Cardiac fibroblast (primary cell): ENCODE measurements around the gene KRT3.
A peak's percentile ranks its signal among the peaks of the same experiment; 100 is the strongest.

Experiments
- DNase-seq, 2 donors: peaks; one replicate each; pipeline versions ENCODE4 v3.0.0 to v3.0.0-alpha.2; 2010; ENCODE audit warnings: low read depth in 2 of 2
- H3K4me3 ChIP-seq, 2 donors: replicated peaks in 1 of 2; 1 replicate in 1 of 2; 2 replicates in 1 of 2; pipeline ENCODE4 v1.5.1; 2011; ENCODE audit warnings: low read depth in 2 of 2, low read length in 2 of 2, mild to moderate bottlenecking in 2 of 2, moderate library complexity in 1 of 2
- CTCF ChIP-seq: IDR thresholded peaks from one replicate; pipeline ENCODE4 v1.5.1; 2011; ENCODE audit warnings: low read depth, mild to moderate bottlenecking, low read length, inconsistent platforms

The KRT3 gene

GRCh38 chr12:52836491-52837412 lies 40.8 kb upstream of the KRT3 start:
- no peak for DNase-seq
- TF ChIP-seq CTCF: no peak
- H3K4me3 ChIP-seq: no peak overlapping the region

- H3K4me3 ChIP-seq: no peak overlapping the region
- no peak for TF ChIP-seq CTCF
- peak; percentile 67 to 74 for DNase-seq
These were observed 40.1 kb upstream of the KRT3 start for GRCh38 chr12:52836042-52836466.

- DNase-seq: peak in 1 of 2 donors; percentile 6
- no peak for TF ChIP-seq CTCF
- H3K4me3 ChIP-seq: no peak overlapping the region
These were observed 39.5 kb upstream of the KRT3 start for GRCh38 chr12:52835271-52836041.

DNA sequence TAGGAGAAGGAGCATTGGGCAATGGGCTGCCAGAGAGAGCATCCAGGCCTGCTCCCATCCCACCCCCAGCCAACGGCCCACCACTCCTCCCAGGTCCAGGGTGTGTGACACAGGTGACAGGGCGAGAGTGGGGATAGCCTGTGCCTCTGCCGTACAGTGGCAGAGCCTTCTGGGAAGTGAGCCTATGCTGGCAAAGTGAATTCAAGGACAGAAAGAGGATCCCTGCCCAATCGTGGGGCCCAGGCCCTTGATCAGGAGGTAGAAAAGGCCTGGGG lies 38.7 kb upstream of the KRT3 start:
- no peak for DNase-seq
- TF ChIP-seq CTCF: no peak
- H3K4me3 ChIP-seq: no peak overlapping the region

- DNase-seq: no peak
- H3K4me3 ChIP-seq: no peak within 1 kb of the TSS
- no peak for TF ChIP-seq CTCF
These were observed 38.2 kb upstream of the KRT3 start, which contains the start of gene KRT79 for GRCh38 chr12:52833922-52834726. KRT79 (minus strand) TSS chr12:52834311; CDS start chr12:52834260, 51 bp downstream.
